Thoracic aorta (tissue), 2 donors: Measurements from ENCODE around the gene EVC. TPM values are rescaled to one million over a fixed set of nuclear protein-coding genes. Genes with fewer than 3 reads are reported as not detected.
A peak's percentile ranks its signal among the peaks of the same experiment; 100 is the strongest.

ENCODE experiments used
- ATAC-seq: fragments of 150-250 bp; one replicate; pipeline ENCODE4 v1.8.0; 2017; ENCODE audit warnings: low read depth; ENCODE audit not compliant: insufficient number of reproducible peaks, low FRiP score
- DNase-seq: peaks from one replicate; pipeline ENCODE4 v3.0.0-alpha.2; 2020; ENCODE audit warnings: low spot score
- H3K27ac ChIP-seq, 2 donors: fragments of 200-600 bp; sonication (generic); 1 replicate in 1 of 2; 2 replicates in 1 of 2; pipeline ENCODE4 v1.5.1; 2016; ENCODE audit warnings: mild to moderate bottlenecking in 2 of 2, moderate library complexity in 2 of 2
- H3K27me3 ChIP-seq: fragments of 200-600 bp; sonication (generic); replicated peaks from 2 replicates; pipeline ENCODE4 v1.6.0; 2016; ENCODE audit warnings: mild to moderate bottlenecking; ENCODE audit not compliant: insufficient read depth
- H3K36me3 ChIP-seq: fragments of 200-600 bp; sonication (generic); one replicate; pipeline ENCODE4 v1.5.1; 2016
- H3K4me1 ChIP-seq, 2 donors: fragments of 200-600 bp; sonication (generic); 1 replicate in 1 of 2; 2 replicates in 1 of 2; pipeline versions ENCODE4 v1.5.1 to v1.6.0; 2016; ENCODE audit warnings: low read depth in 2 of 2, mild to moderate bottlenecking in 1 of 2; ENCODE audit not compliant: control insufficient read depth in 1 of 2
- H3K4me3 ChIP-seq: fragments of 200-600 bp; sonication (generic); 2 replicates; pipeline ENCODE4 v1.5.1; 2016; ENCODE audit warnings: mild to moderate bottlenecking
- H3K9me3 ChIP-seq: fragments of 200-600 bp; sonication (generic); 2 replicates; pipeline ENCODE4 v1.5.1; 2016
- total RNA-seq, 2 donors: library from RNA; depleted of rRNA; stranded (reverse); fragments of >200 nt; gene quantifications; one replicate each; pipeline versions ENCODE4 v1.1.0 to v1.2.3, GENCODE V29; 2016
- TF ChIP-seq, protein P1 (sequence below): fragments of 200-600 bp; sonication (generic); IDR thresholded peaks from one replicate; pipeline ENCODE4 v1.5.1; 2019; ENCODE audit warnings: antibody characterized with exemption

Gene EVC
- total RNA-seq = 10 to 100 TPM; 65.1 to 88.5 TPM

DNA sequence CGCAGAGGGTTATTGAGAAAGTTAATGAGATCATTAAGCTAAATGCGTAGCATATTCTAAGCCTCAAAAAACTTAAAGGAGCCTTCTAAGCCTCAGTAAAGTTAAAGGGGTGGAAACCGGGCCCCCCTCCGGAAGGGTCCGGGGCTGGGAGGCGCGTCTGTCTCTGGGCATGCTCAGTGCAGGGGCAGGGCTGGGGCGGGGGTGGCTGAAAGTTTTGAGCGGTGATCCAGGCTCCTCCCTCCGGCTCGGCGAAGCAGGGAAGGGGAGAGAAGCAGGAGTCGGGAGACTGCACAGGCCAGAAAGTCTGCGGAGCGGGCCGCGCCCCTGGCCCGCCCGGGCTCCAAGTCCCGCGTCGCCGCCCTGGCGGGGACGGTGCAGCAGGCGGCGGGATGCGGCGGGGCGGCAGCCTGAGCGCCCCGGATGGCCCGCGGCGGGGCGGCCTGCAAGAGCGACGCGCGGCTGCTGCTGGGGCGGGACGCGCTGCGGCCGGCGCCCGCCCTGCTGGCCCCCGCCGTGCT lies at the start of gene EVC:
Gene EVC, plus strand, starts transcription at position 241 of the 518 bp plus-strand sequence. Its CDS starts 180 bp downstream, at position 421.
- Histone ChIP-seq H3K9me3 (peaks cover 3% of the 10 kb centered on the region), H3K4me1 (peaks cover 27 to 61% of the 10 kb centered on the region in 2 donors), H3K27me3 (no peaks in the 10 kb centered on the region), H3K36me3 (no peaks in the 10 kb centered on the region), H3K27ac (peak within 1 kb of the TSS; percentile 85 to 94), H3K4me3 (peak within 1 kb of the TSS; percentile 76)
- TF ChIP-seq, protein P1, sequence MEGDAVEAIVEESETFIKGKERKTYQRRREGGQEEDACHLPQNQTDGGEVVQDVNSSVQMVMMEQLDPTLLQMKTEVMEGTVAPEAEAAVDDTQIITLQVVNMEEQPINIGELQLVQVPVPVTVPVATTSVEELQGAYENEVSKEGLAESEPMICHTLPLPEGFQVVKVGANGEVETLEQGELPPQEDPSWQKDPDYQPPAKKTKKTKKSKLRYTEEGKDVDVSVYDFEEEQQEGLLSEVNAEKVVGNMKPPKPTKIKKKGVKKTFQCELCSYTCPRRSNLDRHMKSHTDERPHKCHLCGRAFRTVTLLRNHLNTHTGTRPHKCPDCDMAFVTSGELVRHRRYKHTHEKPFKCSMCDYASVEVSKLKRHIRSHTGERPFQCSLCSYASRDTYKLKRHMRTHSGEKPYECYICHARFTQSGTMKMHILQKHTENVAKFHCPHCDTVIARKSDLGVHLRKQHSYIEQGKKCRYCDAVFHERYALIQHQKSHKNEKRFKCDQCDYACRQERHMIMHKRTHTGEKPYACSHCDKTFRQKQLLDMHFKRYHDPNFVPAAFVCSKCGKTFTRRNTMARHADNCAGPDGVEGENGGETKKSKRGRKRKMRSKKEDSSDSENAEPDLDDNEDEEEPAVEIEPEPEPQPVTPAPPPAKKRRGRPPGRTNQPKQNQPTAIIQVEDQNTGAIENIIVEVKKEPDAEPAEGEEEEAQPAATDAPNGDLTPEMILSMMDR = no peak
- DNase-seq = peak; percentile 52
- ATAC-seq = peak; percentile 57

DNA sequence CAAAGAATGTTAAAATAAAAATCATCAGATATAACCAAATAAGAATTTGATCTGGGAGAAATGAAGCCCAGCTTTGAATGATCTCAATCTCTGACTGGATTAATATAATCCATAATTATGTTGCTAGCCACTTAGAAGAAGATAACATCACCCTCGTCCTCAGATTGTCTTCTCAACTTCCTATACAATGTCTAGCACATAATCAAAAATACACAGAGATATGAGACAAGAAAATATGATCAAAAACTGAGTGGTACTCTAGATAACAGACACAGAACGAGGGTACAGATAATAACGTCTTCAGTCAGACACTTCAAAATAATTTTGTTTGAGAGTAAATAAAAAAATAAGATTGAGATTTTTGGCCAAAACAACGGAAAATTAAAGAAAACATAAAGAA lies 49.8 kb upstream of the EVC start:
- TF ChIP-seq, protein P1 = no peak
- peaks cover 26% of the 10 kb centered on the region for H3K36me3 ChIP-seq

DNA sequence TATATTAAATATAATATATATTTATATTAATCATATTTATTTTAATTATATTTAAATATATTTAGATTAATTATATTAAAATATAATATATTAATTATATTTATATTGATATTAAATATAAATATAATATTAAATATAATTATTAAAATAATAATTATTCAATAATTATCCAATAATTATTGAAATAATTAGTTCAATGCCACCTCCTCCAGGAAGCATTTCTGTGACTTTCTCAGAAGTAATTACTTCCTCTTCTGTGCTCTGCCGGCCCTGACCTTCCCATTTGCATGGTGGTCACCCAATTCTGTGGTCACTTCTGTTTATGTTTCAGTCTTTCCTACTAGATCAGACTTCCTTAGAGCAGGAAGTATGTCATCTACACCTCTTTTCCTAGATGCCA lies 48.4 kb upstream of the EVC start:
- Histone ChIP-seq H3K9me3 (no peaks in the 10 kb centered on the region), H3K4me1 (no peaks in the 10 kb centered on the region), H3K27me3 (no peaks in the 10 kb centered on the region), H3K27ac (no peak overlapping the region), H3K4me3 (no peak overlapping the region), H3K36me3 (peaks cover 24% of the 10 kb centered on the region)
- ATAC-seq = no peak
- TF ChIP-seq, protein P1 = no peak
- no peak for DNase-seq

More for the DNA sequence above, 49.8 kb upstream of the EVC start:
- H3K4me3 ChIP-seq = no peak overlapping the region
- no peaks in the 10 kb centered on the region for H3K9me3 ChIP-seq
- H3K4me1 ChIP-seq = no peaks in the 10 kb centered on the region
- ATAC-seq (no peak), DNase-seq (no peak)
- no peak overlapping the region for H3K27ac ChIP-seq
- no peaks in the 10 kb centered on the region for H3K27me3 ChIP-seq

DNA sequence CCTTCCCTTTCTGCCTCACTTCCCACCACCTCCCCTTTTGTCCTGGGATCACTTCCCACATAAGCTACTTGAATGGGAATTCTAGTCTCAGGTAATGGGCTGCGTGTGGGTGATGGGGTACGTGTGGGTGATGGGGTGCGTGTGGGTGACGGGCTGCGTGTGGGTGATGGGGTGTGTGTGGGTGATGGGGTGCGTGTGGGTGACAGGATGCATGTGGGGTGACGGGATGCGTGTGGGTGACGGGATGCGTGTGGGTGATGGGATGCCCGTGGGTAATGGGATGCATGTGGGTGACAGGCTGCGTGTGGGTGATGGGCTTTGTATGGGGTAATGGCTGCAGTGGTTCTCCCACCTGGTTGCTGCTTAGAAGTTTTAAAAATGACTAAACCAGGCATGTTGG lies 46.2 kb upstream of the EVC start:
- Histone ChIP-seq H3K4me3 (no peak overlapping the region), H3K27ac (no peak overlapping the region), H3K4me1 (no peaks in the 10 kb centered on the region), H3K36me3 (peaks cover 19% of the 10 kb centered on the region), H3K9me3 (no peaks in the 10 kb centered on the region), H3K27me3 (no peaks in the 10 kb centered on the region)
- ATAC-seq = no peak
- TF ChIP-seq, protein P1 = no peak
- DNase-seq = no peak

DNA sequence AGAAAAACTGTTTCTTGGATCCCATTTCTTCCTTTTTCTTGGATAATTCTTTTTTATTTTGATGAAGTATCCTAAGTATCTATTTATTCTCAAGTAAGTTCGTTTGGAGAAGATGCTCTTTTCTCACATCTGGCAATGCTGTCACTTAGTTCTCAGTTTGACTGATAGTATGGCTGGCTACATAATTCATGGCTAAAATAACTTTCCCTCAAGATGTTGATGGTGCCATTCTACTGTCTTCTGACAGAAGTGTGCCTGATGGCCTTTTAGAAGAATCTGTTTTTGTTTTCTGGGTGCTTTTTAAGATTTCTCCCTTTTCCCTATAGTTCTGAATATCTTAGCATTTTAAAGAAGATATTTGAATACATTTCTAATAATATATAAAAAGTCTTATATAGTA lies 44.3 kb upstream of the EVC start:
- TF ChIP-seq, protein P1 = no peak
- no peak overlapping the region for H3K4me3 ChIP-seq
- no peak overlapping the region for H3K27ac ChIP-seq
- no peak for ATAC-seq
- no peak for DNase-seq
- no peaks in the 10 kb centered on the region for H3K4me1 ChIP-seq
- peaks cover 13% of the 10 kb centered on the region for H3K36me3 ChIP-seq
- H3K27me3 ChIP-seq = no peaks in the 10 kb centered on the region
- H3K9me3 ChIP-seq = no peaks in the 10 kb centered on the region
